Activated CD4-positive, alpha-beta memory T cell treated with anti-CD3 and anti-CD28 coated beads, Interleukin-2, amount 10 ng/mL, durations not matched to agents 7 days and 5 days (primary cell): ENCODE data around the gene CDH10. TPM values are rescaled to one million over a fixed set of nuclear protein-coding genes. Genes with fewer than 3 reads are reported as not detected.

ENCODE experiments used
- CTCF ChIA-PET: fragments of 350-600 bp; sonication (Branson Sonifier 250); formaldehyde crosslinking; loops from one replicate; lab custom pipeline; 2021; ENCODE audit warnings: antibody characterized with exemption, inconsistent platforms; lab: Charles Lee
- POLR2A ChIA-PET: fragments of 350-600 bp; sonication (Branson Sonifier 250); formaldehyde crosslinking; loops from one replicate; lab custom pipeline; 2021; ENCODE audit warnings: antibody characterized with exemption; lab: Charles Lee
- DNase-seq: peaks from one replicate; pipeline ENCODE4 v3.0.0-alpha.2; 2020
- H3K27ac Mint-ChIP-seq: one replicate; pipeline ENCODE4 v1.8.0; 2021; ENCODE audit warnings: mild to moderate bottlenecking, mixed read lengths
- H3K27me3 Mint-ChIP-seq: one replicate; pipeline ENCODE4 v1.8.0; 2021; ENCODE audit warnings: mixed read lengths
- H3K36me3 Mint-ChIP-seq: one replicate; pipeline ENCODE4 v1.8.0; 2021; ENCODE audit warnings: low read depth, mixed read lengths
- H3K4me1 Mint-ChIP-seq: one replicate; pipeline ENCODE4 v1.8.0; 2021; ENCODE audit warnings: mixed read lengths
- H3K4me3 Mint-ChIP-seq: one replicate; pipeline ENCODE4 v1.8.0; 2021; ENCODE audit warnings: mild to moderate bottlenecking, mixed read lengths
- H3K9me3 Mint-ChIP-seq: one replicate; pipeline ENCODE4 v1.8.0; 2021; ENCODE audit warnings: mixed read lengths
- total RNA-seq, 2 experiments: library from RNA; stranded (reverse); gene quantifications; one replicate each; pipeline ENCODE4 v1.2.3, GENCODE V29; 2021

The CDH10 gene
- total RNA-seq, result not detected

- H3K4me3 Mint-ChIP-seq, result no peak within 1 kb of the TSS
- H3K27me3 Mint-ChIP-seq, result no peaks in the 10 kb centered on the region
- no peaks in the 10 kb centered on the region for H3K36me3 Mint-ChIP-seq
- H3K27ac Mint-ChIP-seq, result no peak within 1 kb of the TSS
- POLR2A ChIA-PET, result no interaction called here
- DNase-seq, result no peak
- CTCF ChIA-PET, result no interaction called here
- H3K4me1 Mint-ChIP-seq, result no peaks in the 10 kb centered on the region
- H3K9me3 Mint-ChIP-seq, result peaks cover 5% of the 10 kb centered on the region
Observed at GRCh38 chr5:24644761-24645160, at the start of gene CDH10. Gene CDH10 (minus strand): TSS chr5:24644978. CDS start chr5:24593490, 51,488 bp downstream.

- Mint-ChIP-seq H3K9me3 (peaks cover 12% of the 10 kb centered on the region), H3K4me1 (no peaks in the 10 kb centered on the region), H3K27me3 (no peaks in the 10 kb centered on the region), H3K4me3 (no peak overlapping the region), H3K27ac (no peak overlapping the region), H3K36me3 (no peaks in the 10 kb centered on the region)
- DNase-seq, result no peak
- POLR2A ChIA-PET, result no interaction called here
- CTCF ChIA-PET, result no interaction called here
Observed at GRCh38 chr5:24693609-24694008, 48.8 kb upstream of the CDH10 start.

- ChIA-PET POLR2A (no interaction called here), CTCF (no interaction called here)
- DNase-seq, result no peak
- H3K9me3 Mint-ChIP-seq, result peaks cover 18% of the 10 kb centered on the region
- no peaks in the 10 kb centered on the region for H3K36me3 Mint-ChIP-seq
- H3K27ac Mint-ChIP-seq, result no peak overlapping the region
- no peaks in the 10 kb centered on the region for H3K27me3 Mint-ChIP-seq
- no peak overlapping the region for H3K4me3 Mint-ChIP-seq
- no peaks in the 10 kb centered on the region for H3K4me1 Mint-ChIP-seq
Observed at GRCh38 chr5:24691074-24691473, 46.3 kb upstream of the CDH10 start.

- ChIA-PET POLR2A (no interaction called here), CTCF (no interaction called here)
- Mint-ChIP-seq H3K27me3 (no peaks in the 10 kb centered on the region), H3K36me3 (no peaks in the 10 kb centered on the region), H3K27ac (no peak overlapping the region), H3K4me3 (no peak overlapping the region), H3K4me1 (no peaks in the 10 kb centered on the region), H3K9me3 (peaks cover 23% of the 10 kb centered on the region)
- DNase-seq, result no peak
Observed at GRCh38 chr5:24681106-24681505, 36.3 kb upstream of the CDH10 start.

GRCh38 chr5:24668050-24668449, 23.3 kb upstream of the CDH10 start:
- Mint-ChIP-seq H3K36me3 (no peaks in the 10 kb centered on the region), H3K27ac (no peak overlapping the region), H3K4me3 (no peak overlapping the region), H3K27me3 (no peaks in the 10 kb centered on the region), H3K9me3 (peaks cover 15% of the 10 kb centered on the region), H3K4me1 (no peaks in the 10 kb centered on the region)
- no peak for DNase-seq
- ChIA-PET POLR2A (no interaction called here), CTCF (no interaction called here)

GRCh38 chr5:24649531-24649930, 4.8 kb upstream of the CDH10 start:
- no peaks in the 10 kb centered on the region for H3K36me3 Mint-ChIP-seq
- no peak overlapping the region for H3K27ac Mint-ChIP-seq
- H3K4me3 Mint-ChIP-seq, result no peak overlapping the region
- ChIA-PET POLR2A (no interaction called here), CTCF (no interaction called here)
- no peaks in the 10 kb centered on the region for H3K4me1 Mint-ChIP-seq
- DNase-seq, result no peak
- no peaks in the 10 kb centered on the region for H3K27me3 Mint-ChIP-seq
- H3K9me3 Mint-ChIP-seq, result peaks cover 10% of the 10 kb centered on the region

- Mint-ChIP-seq H3K36me3 (no peaks in the 10 kb centered on the region), H3K4me3 (no peak overlapping the region), H3K27ac (no peak overlapping the region), H3K27me3 (no peaks in the 10 kb centered on the region), H3K4me1 (no peaks in the 10 kb centered on the region), H3K9me3 (peaks cover 5% of the 10 kb centered on the region)
- DNase-seq, result no peak
- ChIA-PET CTCF (no interaction called here), POLR2A (no interaction called here)
Observed at GRCh38 chr5:24646915-24647314, 2.1 kb upstream of the CDH10 start.

GRCh38 chr5:24645483-24645882, 705 bp upstream of the CDH10 start:
- no peak for DNase-seq
- ChIA-PET CTCF (no interaction called here), POLR2A (no interaction called here)
- H3K9me3 Mint-ChIP-seq, result peaks cover 5% of the 10 kb centered on the region
- H3K4me1 Mint-ChIP-seq, result no peaks in the 10 kb centered on the region
- no peaks in the 10 kb centered on the region for H3K27me3 Mint-ChIP-seq
- H3K4me3 Mint-ChIP-seq, result no peak overlapping the region
- H3K36me3 Mint-ChIP-seq, result no peaks in the 10 kb centered on the region
- H3K27ac Mint-ChIP-seq, result no peak overlapping the region

GRCh38 chr5:24643880-24644279, 898 bp downstream of the CDH10 start:
- Mint-ChIP-seq H3K4me3 (no peak overlapping the region), H3K27me3 (no peaks in the 10 kb centered on the region), H3K36me3 (no peaks in the 10 kb centered on the region), H3K4me1 (no peaks in the 10 kb centered on the region), H3K9me3 (peaks cover 2% of the 10 kb centered on the region), H3K27ac (no peak overlapping the region)
- no peak for DNase-seq
- CTCF ChIA-PET, result no interaction called here
- POLR2A ChIA-PET, result no interaction called here

GRCh38 chr5:24643156-24643555, 1.6 kb downstream of the CDH10 start:
- DNase-seq, result no peak
- CTCF ChIA-PET, result no interaction called here
- no peaks in the 10 kb centered on the region for H3K27me3 Mint-ChIP-seq
- no peak overlapping the region for H3K27ac Mint-ChIP-seq
- no peaks in the 10 kb centered on the region for H3K4me1 Mint-ChIP-seq
- H3K9me3 Mint-ChIP-seq, result no peaks in the 10 kb centered on the region
- no peaks in the 10 kb centered on the region for H3K36me3 Mint-ChIP-seq
- POLR2A ChIA-PET, result no interaction called here
- H3K4me3 Mint-ChIP-seq, result no peak overlapping the region

- H3K9me3 Mint-ChIP-seq, result no peaks in the 10 kb centered on the region
- no peak overlapping the region for H3K4me3 Mint-ChIP-seq
- ChIA-PET CTCF (no interaction called here), POLR2A (no interaction called here)
- no peak for DNase-seq
- H3K4me1 Mint-ChIP-seq, result no peaks in the 10 kb centered on the region
- no peaks in the 10 kb centered on the region for H3K27me3 Mint-ChIP-seq
- no peak overlapping the region for H3K27ac Mint-ChIP-seq
- H3K36me3 Mint-ChIP-seq, result no peaks in the 10 kb centered on the region
Observed at GRCh38 chr5:24642022-24642421, 2.8 kb downstream of the CDH10 start.

GRCh38 chr5:24635209-24635608, 9.6 kb downstream of the CDH10 start:
- Mint-ChIP-seq H3K4me3 (no peak overlapping the region), H3K36me3 (no peaks in the 10 kb centered on the region), H3K9me3 (no peaks in the 10 kb centered on the region), H3K27me3 (no peaks in the 10 kb centered on the region), H3K27ac (no peak overlapping the region), H3K4me1 (no peaks in the 10 kb centered on the region)
- CTCF ChIA-PET, result no interaction called here
- POLR2A ChIA-PET, result no interaction called here
- DNase-seq, result no peak

- ChIA-PET POLR2A (no interaction called here), CTCF (no interaction called here)
- Mint-ChIP-seq H3K9me3 (no peaks in the 10 kb centered on the region), H3K36me3 (no peaks in the 10 kb centered on the region), H3K4me3 (no peak overlapping the region), H3K27ac (no peak overlapping the region), H3K4me1 (no peaks in the 10 kb centered on the region), H3K27me3 (no peaks in the 10 kb centered on the region)
- no peak for DNase-seq
Observed at GRCh38 chr5:24633715-24634325, 11.0 kb downstream of the CDH10 start.

GRCh38 chr5:24632353-24632752, 12.4 kb downstream of the CDH10 start:
- H3K27me3 Mint-ChIP-seq, result no peaks in the 10 kb centered on the region
- no peak for DNase-seq
- ChIA-PET CTCF (no interaction called here), POLR2A (no interaction called here)
- H3K27ac Mint-ChIP-seq, result no peak overlapping the region
- H3K36me3 Mint-ChIP-seq, result no peaks in the 10 kb centered on the region
- no peak overlapping the region for H3K4me3 Mint-ChIP-seq
- H3K4me1 Mint-ChIP-seq, result no peaks in the 10 kb centered on the region
- H3K9me3 Mint-ChIP-seq, result no peaks in the 10 kb centered on the region
